ENCODE results near the gene UBE2D2.

DNA sequence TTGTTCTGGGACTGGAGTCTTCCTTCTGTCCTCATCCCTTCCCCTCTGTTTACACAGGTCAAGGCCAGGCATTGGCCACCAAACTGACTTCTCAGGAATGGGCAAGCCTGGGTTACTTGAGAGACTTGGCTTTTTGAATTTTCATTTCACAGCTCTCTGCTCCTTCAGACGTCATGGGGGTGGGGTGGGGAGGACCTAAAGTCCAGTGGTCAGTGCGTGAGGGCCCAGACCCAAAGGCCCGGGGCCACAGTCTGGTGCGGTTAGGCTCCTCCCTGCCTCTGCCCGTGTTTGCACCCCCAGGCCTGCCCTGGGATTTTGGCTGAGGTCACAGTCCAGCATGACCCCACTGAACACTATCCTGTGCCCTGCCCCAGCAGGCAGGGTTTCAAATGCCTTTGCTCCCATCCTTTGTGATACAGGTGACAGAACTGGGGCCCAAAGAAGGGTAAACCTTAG lies 82.9 kb downstream of the UBE2D2 start:
- TF ChIP-seq, protein P1, sequence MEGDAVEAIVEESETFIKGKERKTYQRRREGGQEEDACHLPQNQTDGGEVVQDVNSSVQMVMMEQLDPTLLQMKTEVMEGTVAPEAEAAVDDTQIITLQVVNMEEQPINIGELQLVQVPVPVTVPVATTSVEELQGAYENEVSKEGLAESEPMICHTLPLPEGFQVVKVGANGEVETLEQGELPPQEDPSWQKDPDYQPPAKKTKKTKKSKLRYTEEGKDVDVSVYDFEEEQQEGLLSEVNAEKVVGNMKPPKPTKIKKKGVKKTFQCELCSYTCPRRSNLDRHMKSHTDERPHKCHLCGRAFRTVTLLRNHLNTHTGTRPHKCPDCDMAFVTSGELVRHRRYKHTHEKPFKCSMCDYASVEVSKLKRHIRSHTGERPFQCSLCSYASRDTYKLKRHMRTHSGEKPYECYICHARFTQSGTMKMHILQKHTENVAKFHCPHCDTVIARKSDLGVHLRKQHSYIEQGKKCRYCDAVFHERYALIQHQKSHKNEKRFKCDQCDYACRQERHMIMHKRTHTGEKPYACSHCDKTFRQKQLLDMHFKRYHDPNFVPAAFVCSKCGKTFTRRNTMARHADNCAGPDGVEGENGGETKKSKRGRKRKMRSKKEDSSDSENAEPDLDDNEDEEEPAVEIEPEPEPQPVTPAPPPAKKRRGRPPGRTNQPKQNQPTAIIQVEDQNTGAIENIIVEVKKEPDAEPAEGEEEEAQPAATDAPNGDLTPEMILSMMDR (IDR thresholded peaks at IDR 0.05): no peak
- no peak for TF ChIP-seq POLR2A (IDR thresholded peaks at IDR 0.05)
